EL (cell line): ENCODE data around the gene GJB1.

ENCODE experiments used
- DNase-seq: peaks from one replicate; pipeline ENCODE4 v3.0.0-alpha.2; 2016

GJB1 gene

GRCh38 chrX:71215338-71215912 is 7.6 kb upstream of the GJB1 start:
- no peak for DNase-seq

- no peak for DNase-seq
Measured at GRCh38 chrX:71216485-71216884, 6.5 kb upstream of the GJB1 start.

- DNase-seq: no peak
Measured at GRCh38 chrX:71217298-71217697, 5.7 kb upstream of the GJB1 start.

GRCh38 chrX:71221145-71221544 is 1.9 kb upstream of the GJB1 start:
- DNase-seq: no peak

GRCh38 chrX:71224098-71224708 is 1.2 kb downstream of the GJB1 start:
- no peak for DNase-seq

GRCh38 chrX:71225009-71225408 is 2.0 kb downstream of the GJB1 start:
- no peak for DNase-seq

GRCh38 chrX:71225676-71226075 is 2.7 kb downstream of the GJB1 start:
- DNase-seq: peak; percentile 50

- no peak for DNase-seq
Measured at GRCh38 chrX:71227370-71228062, 4.5 kb downstream of the GJB1 start.

- no peak for DNase-seq
Measured at GRCh38 chrX:71228063-71228642, 5.1 kb downstream of the GJB1 start.

- no peak for DNase-seq
Measured at GRCh38 chrX:71235482-71235881, 12.5 kb downstream of the GJB1 start.

GRCh38 chrX:71236836-71237235 is 13.8 kb downstream of the GJB1 start:
- no peak for DNase-seq

- no peak for DNase-seq
Measured at GRCh38 chrX:71239781-71240180, 16.8 kb downstream of the GJB1 start.

- DNase-seq: no peak
Measured at GRCh38 chrX:71241301-71241700, 18.3 kb downstream of the GJB1 start.

- DNase-seq: no peak
Measured at GRCh38 chrX:71244359-71245128, 21.5 kb downstream of the GJB1 start.

- DNase-seq: no peak
Measured at GRCh38 chrX:71245159-71245558, 22.1 kb downstream of the GJB1 start.

GRCh38 chrX:71250841-71251240 is 27.8 kb downstream of the GJB1 start:
- DNase-seq: no peak

- DNase-seq: no peak
Measured at GRCh38 chrX:71251466-71251973, 28.5 kb downstream of the GJB1 start.

GRCh38 chrX:71252221-71252620 is 29.2 kb downstream of the GJB1 start:
- DNase-seq: no peak

- DNase-seq: peak; percentile 48
Measured at GRCh38 chrX:71253253-71254091, 30.4 kb downstream of the GJB1 start.

- peak; percentile 83 for DNase-seq
Measured at GRCh38 chrX:71254092-71254963, 31.3 kb downstream of the GJB1 start, which contains the start of gene ZMYM3. ZMYM3 (minus strand) TSS chrX:71254140; CDS start chrX:71253255, 885 bp downstream.

- peak; percentile 29 for DNase-seq
Measured at GRCh38 chrX:71256051-71256450, 33.0 kb downstream of the GJB1 start.
